Measurements from ENCODE around the gene COX4I1. TPM values are rescaled to one million over a fixed set of nuclear protein-coding genes. Genes with fewer than 3 reads are reported as not detected.

COX4I1 gene
- total RNA-seq, 1 experiment from 2014 or later = 506 TPM

DNA sequence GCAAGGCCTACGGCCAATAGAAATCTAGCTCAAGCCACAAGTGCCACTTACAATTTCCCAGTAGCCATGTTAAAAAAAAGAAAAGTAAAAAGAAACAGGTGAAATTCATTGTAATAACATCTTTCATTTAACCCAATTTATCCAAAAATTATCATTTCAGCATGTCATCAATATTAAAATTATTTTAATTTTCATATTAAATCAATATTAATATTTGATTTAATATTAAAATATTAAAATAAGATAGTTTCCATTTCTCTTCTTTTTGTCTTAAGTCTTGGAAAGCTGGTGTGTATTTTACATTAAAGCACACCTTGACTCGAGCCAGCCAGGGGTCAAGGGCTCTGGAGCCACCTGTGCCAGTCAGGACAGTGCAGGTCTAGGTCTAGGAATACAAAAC, 35.9 kb upstream of the COX4I1 start:
- H3K9me3 ChIP-seq (ENCODE audit: control insufficient read depth, low read depth, low read length) = no peaks in the 10 kb centered on the region
- no peak overlapping the region for H2AFZ ChIP-seq (ENCODE audit: low read length)
- no peak overlapping the region for H3K18ac ChIP-seq (ENCODE audit: insufficient read length, low read depth, low read length)
- H3K27ac ChIP-seq (ENCODE audit: insufficient read length, low read depth, low read length) = no peak overlapping the region
- Mint-ChIP-seq H3K27me3 (ENCODE audit: low read depth) (peaks cover 12% of the 10 kb centered on the region), H3K36me3 (ENCODE audit: insufficient read depth in 1 of 3, low read depth in 3 of 3) (no peaks in the 10 kb centered on the region; a peak in 2 of 7 replicates), H3K9me3 (no peaks in the 10 kb centered on the region), H3K4me1 (peaks cover 24 to 31% of the 10 kb centered on the region in 2 experiments), H3K4me3 (no peak overlapping the region; a peak in 1 of 5 replicates), H3K27ac (no peak overlapping the region)
- TF ChIP-seq, protein P1, sequence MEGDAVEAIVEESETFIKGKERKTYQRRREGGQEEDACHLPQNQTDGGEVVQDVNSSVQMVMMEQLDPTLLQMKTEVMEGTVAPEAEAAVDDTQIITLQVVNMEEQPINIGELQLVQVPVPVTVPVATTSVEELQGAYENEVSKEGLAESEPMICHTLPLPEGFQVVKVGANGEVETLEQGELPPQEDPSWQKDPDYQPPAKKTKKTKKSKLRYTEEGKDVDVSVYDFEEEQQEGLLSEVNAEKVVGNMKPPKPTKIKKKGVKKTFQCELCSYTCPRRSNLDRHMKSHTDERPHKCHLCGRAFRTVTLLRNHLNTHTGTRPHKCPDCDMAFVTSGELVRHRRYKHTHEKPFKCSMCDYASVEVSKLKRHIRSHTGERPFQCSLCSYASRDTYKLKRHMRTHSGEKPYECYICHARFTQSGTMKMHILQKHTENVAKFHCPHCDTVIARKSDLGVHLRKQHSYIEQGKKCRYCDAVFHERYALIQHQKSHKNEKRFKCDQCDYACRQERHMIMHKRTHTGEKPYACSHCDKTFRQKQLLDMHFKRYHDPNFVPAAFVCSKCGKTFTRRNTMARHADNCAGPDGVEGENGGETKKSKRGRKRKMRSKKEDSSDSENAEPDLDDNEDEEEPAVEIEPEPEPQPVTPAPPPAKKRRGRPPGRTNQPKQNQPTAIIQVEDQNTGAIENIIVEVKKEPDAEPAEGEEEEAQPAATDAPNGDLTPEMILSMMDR (conservative IDR thresholded peaks at IDR 0.05) = no peak
- H4K5ac ChIP-seq (ENCODE audit: insufficient read length, low read depth, low read length) = no peak overlapping the region
- no peak overlapping the region for H4K91ac ChIP-seq (ENCODE audit: insufficient read length, low read depth, low read length)
- no peak for DNase-seq
- H2BK15ac ChIP-seq (ENCODE audit: low read depth, low read length) = no peak overlapping the region
- H2AK5ac ChIP-seq (ENCODE audit: insufficient read length, low read length) = no peak overlapping the region
- no peak overlapping the region for H3K23ac ChIP-seq (ENCODE audit: insufficient read length, low read depth, low read length)
- no peaks in the 10 kb centered on the region for H3K79me1 ChIP-seq (ENCODE audit: insufficient read depth, low read depth, low read length, poor library complexity, severe bottlenecking)
- no peaks in the 10 kb centered on the region for H3K23me2 ChIP-seq (ENCODE audit: insufficient read length, low read depth, low read length, poor library complexity, severe bottlenecking)
- H4K20me1 ChIP-seq (ENCODE audit: control insufficient read depth, insufficient read depth, insufficient read length) = no peaks in the 10 kb centered on the region
- H3K4me1 ChIP-seq (ENCODE audit: insufficient read depth, low read length) = peaks cover 3% of the 10 kb centered on the region; the same call in 1 of the 2 replicates
- no peak overlapping the region for H3K4ac ChIP-seq (ENCODE audit: low read depth, low read length)
- H3K79me2 ChIP-seq (ENCODE audit: insufficient read depth, low read length) = no peaks in the 10 kb centered on the region
- H2BK5ac ChIP-seq (ENCODE audit: insufficient read length, low read length) = no peak overlapping the region
- H3K27me3 ChIP-seq (ENCODE audit: insufficient read depth, low read length) = no peaks in the 10 kb centered on the region
- no peak overlapping the region for H3K14ac ChIP-seq (ENCODE audit: insufficient read depth, low read length)
- H3K4me2 ChIP-seq (ENCODE audit: insufficient read depth, insufficient read length, low read length) = no peak overlapping the region
- H2BK12ac ChIP-seq (ENCODE audit: insufficient read length, low read depth, low read length) = no peak overlapping the region
- WGBS (ENCODE audit: extremely low coverage, insufficient read length, low lambda C conversion rate) = no CpG with 5 or more reads among the region's 2 CpGs
- H2BK120ac ChIP-seq (ENCODE audit: low read depth, low read length, poor library complexity, severe bottlenecking) = no peak overlapping the region
- H3K9ac ChIP-seq (ENCODE audit: extremely low read depth, insufficient read length, low read length) = no peak overlapping the region
- no peak overlapping the region for H3T11ph ChIP-seq (ENCODE audit: low read length)
- H4K8ac ChIP-seq (replicated peaks; ENCODE audit: insufficient read length, low read depth, low read length) = no peak overlapping the region
- no peak overlapping the region for H2BK20ac ChIP-seq (ENCODE audit: low read depth, low read length, poor library complexity, severe bottlenecking)
- H3K56ac ChIP-seq (ENCODE audit: insufficient read length, low read depth, low read length) = no peak overlapping the region

Measured in H9 (cell line).